ENCODE measurements around the gene ZNF597.

ZNF597 gene, protein sequence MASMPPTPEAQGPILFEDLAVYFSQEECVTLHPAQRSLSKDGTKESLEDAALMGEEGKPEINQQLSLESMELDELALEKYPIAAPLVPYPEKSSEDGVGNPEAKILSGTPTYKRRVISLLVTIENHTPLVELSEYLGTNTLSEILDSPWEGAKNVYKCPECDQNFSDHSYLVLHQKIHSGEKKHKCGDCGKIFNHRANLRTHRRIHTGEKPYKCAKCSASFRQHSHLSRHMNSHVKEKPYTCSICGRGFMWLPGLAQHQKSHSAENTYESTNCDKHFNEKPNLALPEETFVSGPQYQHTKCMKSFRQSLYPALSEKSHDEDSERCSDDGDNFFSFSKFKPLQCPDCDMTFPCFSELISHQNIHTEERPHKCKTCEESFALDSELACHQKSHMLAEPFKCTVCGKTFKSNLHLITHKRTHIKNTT

GRCh38 chr16:3443108-3444031 is at the start of gene ZNF597, which contains the start of gene NAA60:
ZNF597 (minus strand) TSS chr16:3443504; CDS start chr16:3443153, 351 bp downstream.
NAA60 (plus strand) TSS chr16:3443680; CDS start chr16:3476228, 32,548 bp downstream.
- peak; percentile 55 for DNase-seq

DNA sequence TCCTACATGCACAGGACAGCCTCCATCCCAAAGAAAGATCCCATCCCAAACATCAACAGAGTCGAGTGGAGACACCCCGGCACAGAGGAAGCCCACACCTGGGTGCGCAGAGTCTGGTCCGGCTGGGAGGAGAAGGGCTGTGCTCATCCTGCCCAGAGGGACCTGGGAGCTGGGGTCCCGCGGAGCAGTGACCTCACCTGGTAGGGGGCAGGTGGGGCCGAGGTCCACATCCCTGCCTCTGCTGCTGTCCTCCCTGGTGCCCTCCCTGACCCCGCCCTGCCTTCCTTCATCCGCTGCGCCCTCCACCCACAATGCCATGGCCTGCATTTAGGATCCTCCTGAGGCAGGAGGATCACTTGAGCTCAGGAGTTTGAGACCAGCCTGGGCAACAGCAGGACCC is 49.1 kb upstream of the ZNF597 start:
- no peak for DNase-seq

DNA sequence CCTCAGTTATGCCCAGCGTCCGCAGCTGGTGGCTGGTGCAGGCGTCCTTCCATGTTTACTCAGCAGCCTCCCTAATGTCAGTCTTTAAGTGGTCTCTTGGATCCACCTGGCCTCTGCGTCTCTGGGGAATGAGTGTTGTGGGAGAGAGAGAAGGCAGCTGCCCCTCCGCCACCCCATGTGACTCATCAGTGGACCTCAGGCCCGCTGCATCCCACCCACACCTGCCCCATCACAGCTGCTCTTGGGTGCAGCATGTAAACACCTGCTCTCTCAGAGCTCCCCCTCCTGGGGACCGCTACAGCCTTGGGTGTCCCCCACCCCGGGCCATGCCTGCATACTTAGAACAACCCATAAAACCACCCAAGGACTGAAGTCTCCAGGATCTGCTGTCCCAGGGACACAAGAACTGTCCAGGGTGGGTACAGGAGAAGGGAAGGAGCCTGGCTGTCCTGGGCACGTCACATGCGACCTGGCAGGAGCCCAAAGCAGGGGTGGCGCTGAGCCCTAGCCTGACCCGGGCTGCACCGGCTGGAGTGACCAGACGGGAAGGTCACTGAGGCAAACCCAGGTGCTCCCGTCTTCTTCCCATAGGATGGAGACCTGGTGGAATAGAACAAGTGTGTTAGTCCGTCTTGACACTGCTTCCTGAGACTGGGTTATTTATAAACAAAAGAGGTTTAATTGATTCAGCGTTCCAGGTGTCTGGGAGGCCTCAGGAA is 47.8 kb upstream of the ZNF597 start:
- peak; percentile 86 for DNase-seq

DNA sequence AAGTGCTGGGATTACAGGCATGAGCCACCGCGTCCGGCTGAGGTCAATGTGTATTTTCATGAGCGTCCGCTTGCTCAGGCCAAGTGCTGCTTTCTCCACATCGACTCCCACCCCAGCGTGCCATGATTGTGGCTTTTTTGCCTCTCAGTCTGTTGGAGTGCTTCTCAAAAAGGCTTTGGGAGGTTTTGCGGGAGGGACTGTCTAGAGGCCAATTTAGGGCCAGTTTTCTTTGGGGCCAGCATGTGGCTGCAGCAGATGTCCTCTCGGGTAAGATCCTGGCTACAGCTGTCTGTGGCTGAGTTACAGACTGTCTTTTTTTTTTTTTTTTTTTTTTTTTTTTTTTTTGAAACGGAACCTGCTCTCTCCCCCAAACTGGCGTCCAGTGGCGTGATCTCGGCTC is 45.5 kb upstream of the ZNF597 start:
- DNase-seq, result peak; percentile 80

GRCh38 chr16:3487521-3488410 is 44.5 kb upstream of the ZNF597 start:
- no peak for DNase-seq

- no peak for DNase-seq
Measured at GRCh38 chr16:3486506-3487215, 43.4 kb upstream of the ZNF597 start.

DNA sequence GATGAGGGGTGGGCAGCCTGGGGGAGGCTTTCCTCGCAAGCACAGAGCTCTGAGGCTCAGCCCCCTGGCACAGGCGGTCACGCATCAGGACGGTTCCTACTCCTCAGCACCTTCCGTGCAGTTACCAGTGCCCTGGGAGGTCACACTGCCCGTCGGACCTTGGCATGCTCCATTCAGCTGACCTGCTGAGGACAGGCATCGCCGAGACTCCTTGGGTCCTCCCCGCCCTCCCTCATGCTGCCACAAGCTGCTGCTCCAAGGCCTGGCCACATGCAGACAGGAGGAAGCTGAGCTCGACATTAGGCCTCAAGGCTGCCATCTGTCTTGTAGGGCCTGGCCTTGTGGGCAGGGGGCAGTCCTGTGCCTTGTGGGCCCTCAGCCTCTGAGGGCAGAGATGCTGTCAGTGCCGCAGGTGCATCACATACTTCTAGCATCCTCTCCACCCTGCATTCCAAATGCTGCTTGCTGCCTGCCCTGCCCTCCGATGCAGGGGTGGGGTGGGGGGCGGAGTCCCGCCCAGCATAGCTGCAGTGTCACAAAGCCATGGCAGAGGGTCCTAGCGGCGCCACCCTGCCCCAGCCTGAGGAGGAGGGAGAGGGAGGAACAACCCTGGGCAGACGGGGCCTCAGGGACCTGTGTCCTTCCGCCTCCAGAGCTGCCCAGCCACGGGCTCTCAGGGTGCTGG is 42.7 kb upstream of the ZNF597 start:
- DNase-seq, result no peak

DNA sequence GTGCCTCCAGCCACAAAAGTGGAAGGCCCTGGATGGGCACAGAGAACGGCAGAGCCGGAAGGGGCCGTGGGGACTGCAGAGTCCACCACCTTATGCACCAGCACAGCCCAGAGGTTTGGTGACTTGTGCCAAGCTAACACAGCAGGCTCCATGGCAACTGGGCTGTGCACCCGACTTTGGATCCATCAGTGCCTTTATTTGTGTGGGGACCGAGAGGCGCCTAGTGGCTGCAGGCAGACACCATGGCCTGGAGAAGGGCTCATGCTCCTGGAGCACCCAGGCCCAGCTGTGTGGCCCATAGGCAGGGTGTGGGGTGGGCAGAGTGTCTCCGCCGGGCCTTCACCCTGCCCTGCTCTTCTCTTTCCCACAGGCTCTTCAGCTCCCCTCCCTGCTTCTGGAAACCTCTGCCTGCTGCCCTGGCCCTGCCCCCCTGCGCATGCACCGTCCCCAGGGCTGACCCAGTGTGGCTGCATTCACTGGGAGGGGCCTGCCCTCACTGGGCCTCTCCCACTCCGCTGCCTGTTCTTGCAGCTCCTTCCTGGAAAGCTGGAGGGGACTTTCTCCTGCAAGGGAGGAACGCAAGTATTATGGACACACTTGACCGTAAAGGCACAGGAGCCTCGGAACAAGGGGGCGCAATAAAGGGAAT is 41.9 kb upstream of the ZNF597 start:
- DNase-seq, result no peak

DNA sequence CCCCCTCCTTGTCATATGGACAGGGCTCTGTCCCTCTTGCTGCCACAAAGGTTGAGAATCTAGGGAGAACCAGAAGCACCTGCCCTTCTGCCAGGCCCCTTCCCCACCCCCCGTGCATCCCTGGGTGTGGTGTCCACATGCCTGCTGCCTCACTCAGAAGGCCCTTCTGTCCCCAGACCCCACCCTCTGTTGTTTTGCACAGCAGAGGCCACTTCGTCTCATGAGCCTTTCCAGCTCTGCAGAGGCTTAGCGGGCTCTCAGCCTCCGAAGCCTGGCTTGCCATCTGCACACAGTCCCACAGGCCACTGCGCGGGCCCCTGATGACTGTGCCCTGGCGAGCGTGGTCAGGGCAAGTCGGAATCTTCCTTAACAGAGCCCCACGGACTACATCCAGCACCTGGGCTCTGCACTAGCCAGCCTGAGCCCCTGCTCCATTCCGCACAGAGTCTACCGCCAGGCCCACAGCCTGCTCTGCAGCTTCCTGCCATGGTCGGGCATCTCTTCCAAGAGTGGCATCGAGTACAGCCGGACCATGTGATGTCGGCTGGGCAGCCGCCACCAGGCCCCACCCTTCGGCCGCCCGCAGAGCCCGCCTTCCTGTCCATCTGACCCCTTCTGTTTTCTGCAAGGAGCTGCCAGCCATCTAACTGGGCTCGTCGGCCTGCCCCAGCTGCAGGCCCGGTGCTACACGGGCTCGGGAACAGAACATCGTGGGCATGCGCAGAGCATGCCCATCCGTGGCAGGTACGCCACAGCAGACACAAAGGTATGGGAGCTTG is 41.2 kb upstream of the ZNF597 start:
- DNase-seq, result peak; percentile 92

GRCh38 chr16:3482659-3483241 is 39.4 kb upstream of the ZNF597 start:
- no peak for DNase-seq

- DNase-seq, result no peak
Measured at GRCh38 chr16:3481696-3482658, 38.7 kb upstream of the ZNF597 start.

DNA sequence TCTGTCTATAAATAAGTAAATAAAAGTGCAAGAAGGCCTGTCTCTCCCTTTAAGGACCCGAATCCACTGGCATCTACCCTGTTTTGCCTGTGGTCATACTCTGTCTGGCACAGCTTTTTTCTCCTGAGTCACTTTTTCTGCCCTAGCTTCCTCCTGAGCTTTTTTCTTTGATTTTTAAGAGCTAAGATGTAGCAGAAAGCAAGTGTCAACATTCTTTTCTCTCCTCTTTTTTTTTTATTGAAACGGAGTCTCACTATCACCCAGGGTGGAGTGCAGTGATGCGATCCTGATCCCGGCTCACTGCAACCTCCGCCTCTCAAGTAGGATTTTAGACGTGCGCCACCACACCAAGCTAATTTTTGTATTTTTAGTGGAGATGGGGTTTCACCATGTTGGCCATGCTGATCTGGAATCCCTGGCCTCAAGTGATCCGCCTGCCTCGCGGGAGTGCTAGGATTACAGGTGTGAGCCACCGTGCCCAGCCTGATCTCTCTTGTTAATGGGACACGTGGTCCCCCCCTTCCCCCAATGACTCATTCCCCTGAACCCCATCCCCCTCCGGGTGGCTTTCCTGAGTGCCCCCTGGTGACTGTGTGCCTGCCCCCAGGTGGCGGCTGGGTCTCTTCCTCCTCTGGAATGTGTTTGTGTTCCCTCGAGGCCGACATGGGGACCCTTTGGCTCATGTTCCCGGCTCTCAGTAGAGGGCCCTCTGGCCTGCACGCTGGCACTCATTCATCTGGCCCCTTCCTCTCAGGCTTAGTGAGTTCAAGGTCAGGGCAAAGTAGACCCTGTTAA is 37.8 kb upstream of the ZNF597 start:
- DNase-seq, result no peak

- DNase-seq, result no peak
Measured at GRCh38 chr16:3479654-3480216, 36.4 kb upstream of the ZNF597 start.

DNA sequence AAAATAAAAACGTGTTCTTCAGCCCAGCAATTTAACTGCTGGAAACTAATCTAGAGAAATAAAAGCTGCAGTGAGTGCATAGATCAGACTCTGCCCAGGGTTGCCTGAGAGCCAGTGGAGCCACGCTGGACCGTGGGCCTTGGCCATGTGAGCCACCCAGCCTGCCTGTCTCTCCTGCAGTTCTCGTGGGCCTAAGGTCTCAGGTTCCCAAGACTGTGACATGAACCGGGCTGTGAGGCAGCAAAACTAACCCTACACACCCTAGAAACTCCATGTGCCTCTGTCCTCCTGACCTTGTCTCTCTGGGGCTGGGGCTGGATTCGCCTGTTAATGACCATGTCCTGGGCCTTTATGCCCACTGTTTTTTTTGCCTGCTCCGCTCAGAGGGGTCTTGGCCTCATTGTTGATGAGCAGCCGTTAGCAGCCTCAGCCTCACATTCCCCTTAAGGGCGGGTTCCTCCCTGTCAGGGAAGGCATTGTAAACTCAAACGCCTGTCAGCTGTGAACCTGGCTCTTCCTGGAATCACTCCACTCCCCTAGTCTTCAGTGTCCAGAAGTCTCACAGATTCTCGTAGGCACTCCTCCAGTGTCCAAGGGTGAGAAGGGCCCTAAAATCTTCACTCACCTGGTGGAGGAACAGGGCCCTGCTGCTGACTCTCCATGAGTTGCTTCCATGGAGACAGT is 35.1 kb upstream of the ZNF597 start:
- DNase-seq, result no peak

- DNase-seq, result no peak
Measured at GRCh38 chr16:3476409-3476808, 33.1 kb upstream of the ZNF597 start.
